GM21447 (cell line): ENCODE results near the gene TNFRSF18.
"Not testable (repeated sequence)": the region's sequence is repeated elsewhere in the genome, so short reads cannot be mapped to it uniquely, and the experiment has no call there.

Experiments used
- ATAC-seq: cut with Tn5 transposase; IDR thresholded peaks from one replicate; pipeline ENCODE4 v1.9.1; 2021; ENCODE audit not compliant: unreplicated experiment

Gene TNFRSF18

DNA sequence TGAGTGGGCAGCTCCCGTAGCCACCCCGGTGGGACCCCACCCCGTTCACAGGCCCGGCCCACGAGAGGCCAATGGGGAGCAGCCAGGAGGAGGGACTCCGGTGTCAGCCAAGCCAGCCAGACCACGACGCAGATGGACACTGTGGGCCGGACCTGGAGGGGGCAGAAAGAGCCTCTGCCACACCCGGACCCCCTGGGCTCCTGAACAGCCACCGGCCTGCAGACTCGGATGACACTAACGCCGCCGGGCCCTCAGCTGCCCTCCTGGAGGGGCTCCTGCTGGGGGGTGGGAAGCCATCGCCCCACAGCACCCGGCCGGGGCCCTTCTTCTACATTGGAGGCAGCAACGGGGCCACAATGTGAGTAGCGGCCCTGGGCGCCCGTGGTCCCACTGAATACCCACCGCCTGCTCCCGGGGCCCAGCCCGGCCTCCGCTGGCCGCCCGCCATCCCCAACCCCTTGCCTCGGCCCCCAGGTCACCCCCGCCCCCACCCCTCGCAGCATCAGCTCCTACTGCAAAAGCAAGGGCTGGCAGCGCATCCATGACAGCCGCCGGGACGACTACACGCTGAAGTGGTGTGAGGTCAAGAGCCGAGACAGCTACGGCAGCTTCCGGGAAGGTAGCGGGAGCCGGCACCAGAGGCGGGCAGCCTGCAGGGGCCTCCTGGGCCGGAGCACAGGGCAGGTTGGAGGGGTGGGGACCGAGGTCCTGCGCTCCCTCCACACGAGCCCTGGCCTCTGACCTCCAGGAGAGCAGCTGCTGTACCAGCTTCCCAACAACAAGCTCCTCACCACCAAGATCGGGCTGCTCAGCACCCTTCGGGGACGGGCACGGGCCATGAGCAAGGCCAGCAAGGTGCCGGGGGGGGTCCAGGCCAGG is 26.2 kb downstream of the TNFRSF18 start:
- no peak for ATAC-seq

- no peak for ATAC-seq
Observed at GRCh38 chr1:1179346-1179982, 26.9 kb downstream of the TNFRSF18 start.

- no peak for ATAC-seq
Observed at GRCh38 chr1:1178794-1179331, 27.5 kb downstream of the TNFRSF18 start.

DNA sequence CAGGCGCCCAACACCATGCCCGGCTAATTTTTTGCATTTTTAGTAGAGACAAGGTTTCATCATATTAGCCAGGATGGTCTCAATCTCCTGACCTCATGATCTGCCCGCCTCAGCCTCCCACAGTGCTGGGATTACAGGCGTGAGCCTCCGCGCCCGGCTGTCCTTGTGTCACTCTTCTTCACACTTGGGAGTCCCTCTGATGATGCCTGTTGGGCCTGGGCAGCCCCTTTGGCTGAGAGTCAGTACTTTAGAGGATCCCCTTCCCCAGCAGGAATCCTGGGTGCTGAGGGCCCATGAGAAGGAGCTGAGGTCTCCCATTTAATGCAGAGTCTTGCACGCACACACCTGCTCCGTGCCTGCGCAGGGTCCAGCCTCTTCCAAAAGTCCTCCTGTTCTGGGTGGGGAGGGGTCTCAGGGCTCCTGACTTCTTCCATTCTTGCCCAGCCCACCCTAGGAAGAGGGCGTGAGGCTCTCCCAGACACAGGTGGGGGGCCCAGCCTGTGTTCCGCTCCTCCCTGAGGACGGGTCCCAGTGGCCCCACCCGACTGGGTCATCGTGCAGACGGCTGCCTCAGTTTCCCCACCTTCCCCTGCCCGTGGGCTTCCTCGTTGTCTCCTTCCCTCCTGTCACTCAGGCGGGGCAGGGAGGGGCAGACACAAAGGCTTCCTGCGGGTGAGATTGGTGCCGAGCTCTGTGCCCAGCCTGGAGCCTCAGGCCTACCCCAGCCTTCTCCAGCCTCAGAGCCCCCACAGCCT is 28.8 kb downstream of the TNFRSF18 start:
- ATAC-seq = no peak

DNA sequence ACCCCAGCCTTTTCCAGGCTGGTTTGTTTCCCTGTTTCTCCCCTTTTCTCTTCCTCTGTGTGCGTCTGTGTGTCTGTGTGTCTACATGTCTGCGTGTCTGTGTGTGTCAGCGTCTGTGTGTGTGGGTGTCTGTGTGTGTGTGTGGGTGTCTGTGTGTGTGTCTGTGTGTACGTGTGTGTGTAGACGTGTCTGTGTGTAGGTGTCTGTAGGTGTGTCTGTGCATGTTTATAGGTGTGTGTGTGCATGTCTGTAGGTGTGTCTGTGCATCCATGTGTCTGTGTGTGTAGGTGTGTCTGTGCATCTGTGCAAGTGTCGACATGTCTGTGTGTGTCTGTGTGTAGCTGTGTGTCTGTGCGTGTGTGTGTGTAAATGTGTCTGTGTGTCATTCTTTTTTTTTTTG is 29.5 kb downstream of the TNFRSF18 start:
- ATAC-seq = no peak

DNA sequence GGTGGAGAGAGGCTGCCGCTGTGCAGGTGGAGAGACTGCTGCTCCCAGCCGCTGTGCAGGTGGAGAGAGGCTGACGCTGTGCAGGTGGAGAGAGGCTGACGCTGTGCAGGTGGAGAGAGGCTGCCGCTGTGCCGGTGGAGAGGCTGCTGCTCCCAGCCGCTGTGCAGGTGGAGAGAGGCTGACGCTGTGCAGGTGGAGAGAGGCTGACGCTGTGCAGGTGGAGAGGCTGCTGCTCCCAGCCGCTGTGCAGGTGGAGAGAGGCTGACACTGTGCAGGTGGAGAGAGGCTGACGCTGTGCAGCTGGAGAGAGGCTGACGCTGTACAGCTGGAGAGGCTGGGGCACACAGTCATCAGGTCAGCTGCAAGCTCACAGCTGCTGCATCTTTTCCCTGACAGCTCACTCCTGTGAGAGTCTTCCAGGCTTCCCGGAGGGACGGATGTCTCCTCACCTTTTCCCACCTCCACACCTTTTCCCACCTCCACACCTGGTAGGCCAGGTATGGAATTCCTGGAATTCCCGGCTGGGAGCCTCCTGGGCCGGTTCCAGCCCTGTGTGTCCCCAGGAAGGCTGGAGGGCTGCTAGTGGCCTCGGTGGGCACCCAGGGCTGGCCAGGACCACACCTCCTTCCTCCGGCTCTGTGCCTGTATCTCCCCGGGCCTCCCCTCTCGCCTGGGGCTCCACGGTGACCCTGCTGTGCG is 30.2 kb downstream of the TNFRSF18 start:
- ATAC-seq = not testable (repeated sequence)

DNA sequence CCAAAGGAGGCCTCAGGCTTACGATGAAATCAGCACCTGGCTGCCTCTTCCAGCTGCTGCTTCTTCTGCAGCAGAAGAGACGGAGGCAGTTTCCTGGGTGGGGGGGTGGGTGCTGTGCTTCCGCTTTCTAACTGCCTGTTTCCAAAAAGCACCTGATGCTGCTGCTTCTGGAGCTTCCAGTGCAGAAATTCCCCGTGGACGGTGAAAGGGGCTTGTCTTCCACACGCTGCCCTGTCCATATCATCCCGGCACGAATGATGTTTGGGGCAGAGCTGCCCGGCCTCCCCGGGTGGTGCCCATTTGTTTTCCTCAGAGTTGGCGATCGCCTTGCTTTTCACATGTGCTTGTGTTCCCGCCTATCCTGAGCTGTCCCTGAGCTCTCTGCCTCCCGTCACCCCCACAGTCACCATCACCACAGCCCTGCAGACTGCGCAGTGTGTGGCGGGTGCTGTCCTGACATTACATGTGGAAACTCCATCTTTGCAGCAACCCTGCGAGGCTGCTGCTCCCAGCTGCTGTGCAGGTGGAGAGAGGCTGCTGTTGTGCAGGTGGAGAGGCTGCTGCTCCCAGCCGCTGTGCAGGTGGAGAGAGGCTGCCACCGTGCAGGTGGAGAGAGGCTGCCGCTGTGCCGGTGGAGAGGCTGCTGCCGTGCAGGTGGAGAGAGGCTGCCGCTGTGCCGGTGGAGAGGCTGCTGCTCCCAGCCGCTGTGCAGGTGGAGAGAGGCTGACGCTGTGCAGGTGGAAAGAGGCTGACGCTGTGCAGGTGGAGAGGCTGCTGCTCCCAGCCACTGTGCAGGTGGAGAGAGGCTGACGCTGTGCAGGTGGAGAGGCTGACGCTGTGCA is 30.9 kb downstream of the TNFRSF18 start:
- ATAC-seq = no peak

DNA sequence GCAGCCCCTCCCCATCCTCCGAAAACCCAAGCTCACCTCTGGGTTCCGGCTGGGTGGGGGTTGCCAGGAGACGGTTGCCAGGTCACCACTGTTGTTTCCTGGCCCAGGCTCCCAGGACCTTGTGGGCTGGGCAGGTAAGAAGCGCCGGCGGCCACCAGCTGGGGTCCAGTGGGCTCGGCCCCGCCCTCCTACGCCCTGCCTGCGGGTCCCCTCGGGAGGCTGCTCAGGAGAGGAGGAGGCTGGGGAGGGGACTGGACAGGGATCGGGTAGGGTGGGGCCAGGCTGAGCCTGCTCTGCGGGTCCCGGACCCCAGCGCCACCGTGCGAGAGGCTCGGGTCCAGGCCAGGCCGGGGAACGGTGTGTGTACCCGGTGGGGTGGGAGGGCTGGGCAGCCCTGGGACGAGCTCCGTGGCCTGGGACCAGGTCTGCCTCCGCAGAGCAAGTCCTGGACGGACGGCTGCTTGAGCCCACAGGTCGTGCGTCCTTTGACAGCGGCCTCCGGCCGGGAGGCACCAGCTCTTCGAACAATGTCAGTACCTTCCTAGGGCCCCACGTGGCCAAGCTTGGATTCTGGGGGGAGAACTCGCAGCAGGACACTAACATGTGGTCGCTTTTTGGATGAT is 32.5 kb downstream of the TNFRSF18 start, which contains the start of gene TTLL10:
TSS of gene TTLL10 (plus strand) at position 88 of the 623 bp plus-strand sequence. CDS start 5,336 bp downstream, outside the sequence.
- ATAC-seq = no peak

- ATAC-seq = no peak
Observed at GRCh38 chr1:1173061-1173792, 33.2 kb downstream of the TNFRSF18 start.

DNA sequence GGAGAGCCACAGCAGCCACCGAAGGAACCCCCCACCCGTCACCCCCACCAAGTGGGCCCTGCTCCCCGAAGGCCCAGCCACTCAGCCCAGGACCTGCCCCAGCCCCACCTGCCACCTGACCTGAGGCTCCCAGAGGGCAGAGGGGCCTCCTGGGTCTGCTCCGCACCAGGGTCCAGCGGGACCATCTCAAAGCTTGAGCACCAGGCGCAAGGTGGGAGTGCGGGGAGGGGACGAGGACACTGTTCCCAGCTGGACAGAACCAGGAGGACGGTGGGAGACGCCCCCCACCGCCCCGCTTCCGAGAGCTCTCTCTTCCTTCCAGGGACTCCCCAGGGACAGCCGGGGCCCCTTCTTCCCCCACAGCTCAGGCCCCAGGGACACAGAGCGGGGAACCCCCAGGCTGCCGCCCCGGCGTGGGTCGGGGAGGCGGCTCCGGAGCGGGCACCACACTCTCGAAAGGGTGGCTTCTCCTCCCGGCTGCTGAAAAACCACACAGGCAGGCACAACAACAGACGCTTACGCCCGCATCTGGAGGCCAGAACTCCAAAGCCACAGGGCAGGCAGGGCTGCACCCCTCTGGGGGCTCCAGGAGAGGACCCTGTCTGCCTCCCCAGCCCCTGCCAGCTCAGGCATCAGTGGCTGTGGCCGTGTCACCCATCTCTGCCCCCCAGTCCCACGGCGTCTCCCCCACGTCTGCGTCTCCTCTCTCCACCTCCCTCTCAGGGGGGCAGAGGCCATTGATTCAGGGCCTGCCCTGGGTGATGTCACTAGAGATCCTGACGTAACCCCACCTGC is 34.6 kb downstream of the TNFRSF18 start:
- ATAC-seq = no peak

DNA sequence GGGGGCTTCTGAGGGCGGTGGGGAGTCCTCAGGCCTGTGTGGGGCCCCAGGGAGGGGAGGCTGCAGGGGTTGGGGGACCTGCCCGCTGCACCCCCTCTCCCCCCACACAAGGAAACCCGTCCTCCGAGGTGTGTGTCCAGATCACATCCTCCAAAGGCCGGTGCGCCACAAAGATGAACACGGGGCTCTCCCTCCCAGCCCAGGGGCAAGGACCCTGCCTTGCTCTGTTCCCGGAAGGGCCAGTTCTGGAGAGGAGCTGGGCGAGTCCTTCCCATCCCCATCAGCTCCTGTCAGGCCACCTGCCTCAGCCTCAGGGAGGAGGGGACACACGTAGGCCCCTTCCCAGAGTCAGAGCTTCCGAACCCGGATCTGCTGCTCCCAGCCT is 35.2 kb downstream of the TNFRSF18 start:
- ATAC-seq = no peak

DNA sequence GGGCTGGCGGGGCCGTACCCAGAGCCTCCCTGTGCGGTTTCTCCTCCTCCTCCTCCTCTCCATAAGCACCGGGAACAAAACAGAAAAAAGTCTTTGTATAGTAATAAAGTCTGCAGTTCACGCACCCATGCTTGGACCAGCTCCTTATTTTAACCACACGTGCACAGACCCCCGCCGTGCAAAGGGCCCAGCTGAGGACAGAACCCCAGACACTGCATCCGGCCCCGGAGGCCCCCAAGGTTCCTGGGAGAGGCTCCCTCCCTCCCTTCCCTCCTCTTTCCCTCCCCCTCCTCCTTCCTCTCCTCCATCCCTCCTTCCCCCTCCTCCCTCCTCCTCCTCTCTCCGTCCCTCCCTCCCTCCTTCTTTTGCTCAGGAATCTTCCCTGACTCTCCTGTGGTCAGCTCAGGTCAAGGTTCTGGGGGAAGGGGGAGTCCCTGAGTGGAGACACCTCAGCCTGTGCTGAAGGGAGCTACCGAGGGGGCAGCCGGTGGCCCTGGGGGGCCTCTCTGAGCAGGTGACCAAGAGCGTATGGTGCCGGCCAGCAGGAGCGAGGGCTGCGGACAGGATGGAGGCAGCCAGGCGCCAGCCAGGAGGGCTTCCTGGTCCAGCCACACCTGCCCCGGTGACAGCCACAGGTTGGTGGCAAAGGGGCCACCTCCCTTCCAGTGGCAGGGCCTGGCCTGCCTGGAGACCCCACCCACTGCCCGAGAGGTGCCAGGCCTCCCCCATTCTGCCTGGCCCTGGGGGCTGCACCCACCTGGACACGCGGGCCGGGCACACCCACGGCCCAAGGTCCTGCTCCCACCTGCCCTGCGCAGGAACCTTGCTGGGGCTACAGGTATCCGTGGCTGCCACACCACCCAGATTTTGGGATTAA is 35.9 kb downstream of the TNFRSF18 start:
- no peak for ATAC-seq

- ATAC-seq = no peak
Observed at GRCh38 chr1:1169429-1170214, 36.8 kb downstream of the TNFRSF18 start.

DNA sequence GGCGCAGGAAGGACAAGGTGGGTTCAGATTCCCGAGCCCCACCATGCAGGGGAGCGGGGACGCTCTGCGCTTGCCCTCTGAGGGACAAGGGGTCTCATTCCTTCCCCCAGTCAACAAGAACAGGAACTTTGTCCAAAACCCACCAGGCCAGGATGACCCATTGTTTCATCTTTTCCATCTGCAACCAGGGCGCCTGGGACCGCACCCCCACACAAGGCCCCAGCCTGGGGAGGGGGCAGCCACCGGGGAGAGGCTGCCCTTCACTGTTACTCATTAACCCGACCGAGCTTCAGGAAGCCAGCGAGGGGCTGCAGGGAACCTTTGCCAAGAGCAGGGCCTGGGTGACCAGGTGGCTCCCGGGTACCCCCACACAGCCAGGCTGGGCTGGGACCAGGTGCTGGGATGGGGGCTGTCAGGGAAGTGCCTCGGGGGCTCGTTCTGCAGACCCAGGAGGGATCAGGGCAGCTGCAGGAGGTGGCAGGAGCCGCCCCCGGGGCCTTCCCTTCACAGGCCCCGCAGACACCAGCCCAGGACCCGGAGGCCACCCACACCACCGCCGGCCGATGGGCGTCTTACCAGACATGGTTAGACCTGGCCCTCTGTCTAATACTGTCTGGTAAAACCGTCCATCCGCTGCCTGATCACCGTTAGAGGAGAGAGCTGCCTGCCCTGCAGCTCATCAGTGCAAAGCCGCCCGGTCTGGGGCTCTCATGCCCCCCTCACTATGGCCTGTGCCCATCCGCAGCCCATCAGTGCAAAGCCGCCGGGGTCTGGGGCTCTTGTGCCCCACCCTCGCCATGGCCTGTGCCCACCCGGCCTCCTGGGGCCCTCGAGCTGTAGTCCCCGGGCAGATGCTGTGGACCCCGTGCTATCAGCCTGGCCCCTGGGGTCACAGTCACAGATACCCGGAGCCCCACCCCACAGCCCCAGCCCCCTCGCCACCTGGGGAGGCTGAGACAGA is 37.7 kb downstream of the TNFRSF18 start:
- no peak for ATAC-seq

DNA sequence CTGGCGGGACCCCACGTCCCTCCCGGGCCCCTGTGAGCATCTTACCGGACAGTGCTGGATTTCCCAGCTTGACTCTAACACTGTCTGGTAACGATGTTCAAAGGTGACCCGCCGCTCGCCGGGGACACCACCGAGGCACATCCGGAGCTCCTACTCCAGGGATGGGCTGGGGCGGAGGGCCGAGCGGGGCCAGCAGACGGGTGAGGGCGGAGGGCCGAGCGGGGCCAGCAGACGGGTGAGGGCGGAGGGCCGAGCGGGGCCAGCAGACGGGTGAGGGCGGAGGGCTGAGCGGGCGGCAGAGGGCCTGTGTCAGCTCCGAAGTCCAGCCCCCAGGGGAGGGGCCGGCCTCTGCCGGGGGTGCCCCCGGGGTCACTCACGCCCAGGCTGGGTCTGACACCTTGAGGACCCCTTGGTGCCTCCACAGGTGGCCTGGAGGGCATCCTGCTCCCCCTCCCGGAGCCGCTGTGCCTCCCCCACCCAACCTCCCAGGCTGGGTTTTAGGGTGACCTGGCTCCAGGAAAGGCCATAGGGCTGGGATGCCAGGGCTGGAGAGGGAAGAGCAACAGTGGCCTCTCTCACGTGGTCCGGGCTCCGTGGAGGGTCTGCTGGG is 38.4 kb downstream of the TNFRSF18 start:
- no peak for ATAC-seq
